Urothelium cell line (cell line): ENCODE measurements around the gene TSTD2.
A peak's percentile ranks its signal among the peaks of the same experiment; 100 is the strongest.

Experiments
- DNase-seq: peaks from one replicate; pipeline ENCODE4 v3.0.0; 2011; ENCODE audit warnings: low spot score, mixed read lengths
- FAIRE-seq: peaks from 2 replicates; lab custom pipeline; 2011; peaks lifted over from hg19 to GRCh38; lab: Jason Lieb, UNC

Gene TSTD2

DNA sequence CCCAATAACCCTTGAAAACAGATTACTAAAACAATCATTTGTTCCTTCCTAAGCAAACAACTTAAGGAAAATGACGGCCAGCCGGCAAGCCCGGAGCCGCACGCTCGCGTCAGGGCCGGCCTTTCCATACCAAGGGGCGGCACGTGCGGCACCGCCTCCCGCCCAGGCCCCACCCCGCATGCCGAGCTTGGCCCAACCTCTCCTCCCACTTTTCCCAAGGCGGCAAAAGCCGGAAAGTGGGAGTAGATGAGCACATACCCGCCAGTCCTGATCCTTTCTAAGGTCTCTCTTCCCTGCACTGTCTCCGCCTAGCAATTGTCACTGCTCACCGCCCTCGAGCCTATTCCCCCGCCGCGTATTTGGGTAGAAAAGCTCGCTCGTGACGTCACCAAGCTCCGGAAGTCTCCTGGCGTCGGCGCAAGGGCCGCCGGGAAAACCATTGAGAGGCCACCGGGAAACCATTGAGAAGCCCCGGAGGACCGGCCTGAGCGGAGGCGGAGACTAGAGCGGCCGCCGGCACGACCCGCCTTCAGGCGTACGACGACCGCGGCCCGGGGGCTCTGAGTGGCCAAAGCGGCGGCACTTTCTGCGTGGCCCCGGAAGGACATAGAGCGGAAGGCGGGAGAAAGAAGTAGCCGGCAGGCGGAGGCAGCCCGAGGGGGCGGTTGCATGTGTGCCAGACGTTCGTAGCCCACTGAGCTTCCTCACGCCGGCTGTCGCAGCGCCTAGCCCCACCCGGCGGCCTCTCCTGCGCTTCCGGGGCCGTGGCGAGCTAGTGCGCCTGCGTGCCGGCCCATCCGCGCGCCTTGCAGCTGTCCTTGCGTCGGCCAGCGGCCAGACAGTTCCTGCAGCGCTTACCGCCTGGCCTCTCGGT is at the start of gene TSTD2, which contains the start of gene NCBP1:
TSTD2 (minus strand) TSS at position 384 of the 874 bp plus-strand sequence. CDS start 5,806 bp downstream, outside the sequence.
NCBP1 (plus strand) TSS at position 837 of the 874 bp plus-strand sequence. CDS start 61 bp downstream, outside the sequence.
- peak; percentile 96 for DNase-seq
- FAIRE-seq = no peak

DNA sequence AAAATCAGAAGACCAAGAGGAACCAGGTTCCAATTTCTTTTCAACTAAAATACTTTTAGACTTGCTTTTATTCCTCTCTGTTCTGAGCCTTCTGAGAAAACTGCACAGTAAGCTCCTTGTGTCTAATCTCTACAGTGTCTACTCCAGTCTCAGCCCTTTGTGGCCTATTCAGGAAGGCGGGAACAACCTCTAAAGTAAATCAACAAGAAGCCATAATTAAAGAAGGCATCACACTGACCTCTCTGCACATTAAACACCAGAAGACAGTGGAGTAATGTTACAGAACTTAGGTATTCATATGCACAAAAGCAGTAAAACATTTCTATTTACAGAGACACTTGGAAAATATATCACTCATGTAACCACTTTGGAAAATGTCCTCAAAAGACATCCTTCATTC is 49.1 kb upstream of the TSTD2 start:
- FAIRE-seq = no peak

DNA sequence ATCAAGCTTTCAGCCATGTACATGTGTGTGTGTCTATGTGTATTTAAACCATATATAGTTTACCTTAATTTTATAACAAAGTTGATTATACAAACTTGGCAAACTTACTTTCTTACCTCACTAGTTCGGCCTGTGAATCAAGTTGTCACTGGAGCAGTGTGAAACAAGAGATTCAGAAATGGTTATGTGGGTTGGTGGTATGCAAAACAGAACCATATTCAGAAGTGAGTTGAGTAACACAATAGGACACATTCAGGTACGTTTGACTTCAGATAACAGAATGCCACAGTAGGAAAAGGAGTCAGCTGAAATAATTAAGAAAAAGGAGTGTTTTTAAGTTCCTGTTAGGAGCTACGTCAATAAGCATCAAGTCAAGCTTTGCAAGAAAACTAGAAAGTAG is 42.5 kb upstream of the TSTD2 start:
- no peak for FAIRE-seq
- no peak for DNase-seq

More for the DNA sequence above, 49.1 kb upstream of the TSTD2 start:
- no peak for DNase-seq

DNA sequence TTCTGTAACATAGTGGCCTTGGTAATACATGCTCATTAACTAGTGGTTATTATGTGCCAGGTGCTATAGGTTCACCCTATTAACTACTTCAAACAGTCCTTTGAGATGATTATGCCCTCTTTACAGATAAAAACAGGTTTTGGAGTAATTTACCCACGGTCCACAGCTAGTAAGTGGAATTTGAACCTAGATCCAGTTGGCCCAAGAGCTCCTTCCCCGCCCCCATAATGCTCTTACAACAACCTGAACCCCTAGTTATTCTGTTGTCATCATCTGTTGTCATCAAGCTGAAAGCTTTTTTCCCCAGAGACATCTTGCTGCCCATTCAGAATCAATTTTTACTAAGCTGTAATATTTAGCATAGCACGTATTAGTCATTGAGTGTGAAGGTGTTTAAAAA is 40.8 kb upstream of the TSTD2 start:
- DNase-seq (no peak), FAIRE-seq (no peak)

DNA sequence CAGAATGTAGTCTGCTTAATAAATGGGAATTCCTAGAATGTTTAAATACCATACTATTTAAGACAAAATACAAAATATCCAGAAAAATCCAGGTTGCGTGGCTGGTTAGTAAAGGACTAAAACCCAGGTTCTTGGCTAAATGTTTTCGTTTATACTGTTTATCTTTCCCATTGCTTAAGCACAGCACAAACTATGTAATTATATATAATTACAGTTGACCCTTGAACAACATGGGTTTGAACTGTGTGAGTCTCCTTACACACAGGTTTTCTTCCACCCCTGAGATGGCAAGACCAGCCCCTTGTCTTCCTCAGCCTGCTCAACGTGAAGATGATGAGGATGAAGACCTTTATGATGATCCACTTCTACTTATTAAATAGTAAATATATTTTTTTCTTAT is 39.2 kb upstream of the TSTD2 start:
- DNase-seq = no peak
- FAIRE-seq = no peak

DNA sequence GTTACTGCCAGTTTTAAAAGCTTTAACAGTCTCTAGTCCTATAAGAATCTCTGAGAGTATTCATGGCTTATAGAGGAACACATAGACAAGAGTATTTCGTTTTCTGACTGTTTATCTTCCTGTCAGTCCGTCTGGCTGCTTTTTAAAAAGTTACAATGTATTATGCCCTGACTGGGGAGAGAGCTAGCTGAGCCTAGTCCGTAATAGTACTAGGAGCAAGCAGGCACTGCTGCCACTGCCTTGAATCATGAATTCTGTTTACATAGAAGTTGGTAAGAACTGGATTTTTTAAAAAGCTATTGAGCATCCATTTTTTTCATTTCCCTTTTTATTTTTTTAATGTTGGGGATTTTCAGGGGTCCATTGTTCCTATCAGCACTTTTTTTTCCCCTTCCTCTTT is 37.4 kb upstream of the TSTD2 start:
- DNase-seq = no peak
- FAIRE-seq = no peak

DNA sequence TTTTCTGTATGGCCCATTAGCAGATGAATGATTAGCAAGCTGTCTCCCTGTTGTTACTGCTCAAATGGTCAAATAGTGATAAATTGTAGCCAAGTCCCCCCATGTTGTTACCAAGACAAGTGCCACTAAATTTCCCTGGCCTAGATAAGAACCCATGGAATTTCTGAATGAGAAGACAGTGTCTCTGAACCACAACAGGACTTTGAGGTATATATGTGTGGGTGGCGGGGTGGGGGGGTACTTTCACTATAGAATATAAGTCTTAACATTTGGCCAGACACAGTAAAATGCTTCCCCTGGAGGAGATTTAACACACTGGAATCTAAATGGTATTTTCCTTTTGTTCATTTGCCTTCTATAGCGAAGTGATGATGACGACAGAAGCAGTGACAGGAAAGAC is 35.3 kb upstream of the TSTD2 start:
- DNase-seq (no peak), FAIRE-seq (no peak)

DNA sequence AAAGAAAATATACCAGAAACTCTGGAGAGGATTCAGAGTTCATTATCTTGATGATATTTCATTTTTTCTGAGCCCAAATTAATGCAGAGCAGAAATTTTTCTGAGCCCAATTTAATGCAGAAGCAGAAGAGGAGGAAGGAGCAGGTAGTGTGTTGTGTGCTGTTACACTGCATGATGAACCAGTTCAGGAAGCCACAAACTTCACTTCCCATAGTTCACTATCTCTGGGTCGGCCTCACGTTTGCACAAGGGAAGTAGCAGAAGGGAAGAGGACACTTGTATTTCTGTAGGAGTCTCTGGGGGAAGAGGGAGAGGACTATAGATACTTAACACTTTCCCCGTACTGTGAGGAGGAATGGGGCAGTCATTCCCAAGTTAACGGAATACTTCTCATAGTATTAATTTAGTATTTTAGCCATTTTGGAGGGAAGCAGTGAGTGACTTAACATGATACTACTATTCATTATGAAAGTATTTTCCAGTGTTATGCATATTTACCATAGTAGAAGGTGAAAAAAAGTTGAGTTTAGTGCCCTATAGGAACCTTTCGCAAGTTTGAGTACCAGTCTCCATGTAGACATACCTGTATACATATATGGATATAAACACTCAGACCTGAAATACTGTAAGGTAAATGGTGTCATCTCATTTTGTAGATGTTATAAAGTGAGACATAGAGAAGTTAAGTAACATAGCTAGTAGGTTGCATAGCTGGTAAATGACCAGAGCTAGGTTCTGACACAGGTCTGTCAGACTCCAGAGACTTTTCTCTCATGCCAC is 33.9 kb upstream of the TSTD2 start:
- no peak for FAIRE-seq
- no peak for DNase-seq

DNA sequence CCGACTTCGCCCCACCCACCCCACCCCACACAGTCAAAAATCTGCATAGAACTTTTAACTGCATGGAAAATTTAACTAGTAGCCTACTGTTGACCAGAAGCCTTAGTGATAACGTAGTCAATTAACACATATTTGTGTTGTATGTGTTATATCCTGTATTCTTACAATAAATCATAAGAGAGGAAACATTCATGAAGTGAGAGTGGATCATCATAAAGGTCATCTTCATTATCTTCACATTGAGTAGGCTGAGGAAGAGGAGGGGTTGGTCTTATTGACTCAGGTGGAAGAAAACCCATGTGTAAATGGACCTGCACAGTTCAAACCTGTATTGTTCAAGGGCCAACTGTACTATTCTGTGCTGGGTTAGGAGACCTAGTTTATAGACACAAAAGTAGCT is 32.6 kb upstream of the TSTD2 start:
- FAIRE-seq = no peak
- DNase-seq = no peak

DNA sequence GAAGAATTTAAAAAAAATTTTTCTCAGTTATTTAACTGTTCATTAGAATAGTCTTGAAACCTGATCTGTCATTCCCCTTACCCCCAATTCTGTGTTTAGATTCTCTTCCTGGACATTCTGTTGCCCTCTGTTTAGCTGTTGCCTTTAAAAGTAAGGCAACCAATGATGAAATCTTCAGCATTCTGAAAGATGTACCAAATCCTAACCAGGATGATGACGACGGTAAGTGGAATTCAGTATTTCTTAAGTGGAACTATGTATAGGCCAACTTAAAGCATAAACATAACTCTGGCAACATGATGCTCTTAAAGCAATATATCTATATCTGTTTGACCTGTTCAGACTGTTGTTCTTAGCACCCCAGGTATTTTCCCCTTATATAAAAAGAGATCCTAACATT is 27.7 kb upstream of the TSTD2 start:
- no peak for FAIRE-seq

DNA sequence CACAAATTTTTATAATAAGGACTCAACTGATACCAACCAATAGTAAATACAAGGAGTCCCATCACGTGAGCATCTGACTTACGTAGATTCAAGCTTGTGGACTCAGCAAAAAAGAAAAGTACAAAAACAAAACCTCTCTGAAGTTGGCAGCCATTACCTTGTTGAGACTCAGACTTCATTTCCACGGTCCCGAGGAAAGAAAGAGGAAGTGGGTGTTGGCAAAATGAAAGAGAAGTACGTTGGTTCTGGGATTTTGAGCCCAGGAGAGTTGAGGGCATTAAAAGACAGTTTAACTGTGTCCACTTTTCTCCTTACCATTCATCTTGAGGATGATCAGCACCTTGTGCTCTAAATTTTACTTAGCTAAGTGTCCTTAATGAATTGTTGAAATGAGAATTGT is 27.2 kb upstream of the TSTD2 start:
- no peak for FAIRE-seq
- DNase-seq = no peak

More for the DNA sequence above, 27.7 kb upstream of the TSTD2 start:
- no peak for DNase-seq

DNA sequence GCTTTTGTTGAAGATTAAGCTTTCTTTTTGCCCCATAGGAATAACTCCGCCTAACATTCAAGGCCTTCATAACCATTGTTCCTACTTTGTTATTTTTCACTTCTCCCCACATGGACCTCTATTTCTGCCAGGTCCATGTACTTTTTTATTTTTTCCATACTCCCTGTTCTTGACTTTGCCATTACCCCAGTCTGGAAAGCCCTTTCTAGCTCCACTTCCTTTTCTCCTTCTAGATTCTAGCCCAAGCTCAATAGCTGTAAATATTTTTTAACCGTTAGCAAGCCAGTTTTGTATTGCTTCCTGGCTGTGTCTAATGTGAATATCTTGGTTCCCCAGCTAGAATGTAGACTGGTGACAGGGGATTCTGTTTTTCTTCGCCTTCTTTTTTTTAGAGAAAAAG is 26.6 kb upstream of the TSTD2 start:
- no peak for FAIRE-seq
- DNase-seq = no peak

DNA sequence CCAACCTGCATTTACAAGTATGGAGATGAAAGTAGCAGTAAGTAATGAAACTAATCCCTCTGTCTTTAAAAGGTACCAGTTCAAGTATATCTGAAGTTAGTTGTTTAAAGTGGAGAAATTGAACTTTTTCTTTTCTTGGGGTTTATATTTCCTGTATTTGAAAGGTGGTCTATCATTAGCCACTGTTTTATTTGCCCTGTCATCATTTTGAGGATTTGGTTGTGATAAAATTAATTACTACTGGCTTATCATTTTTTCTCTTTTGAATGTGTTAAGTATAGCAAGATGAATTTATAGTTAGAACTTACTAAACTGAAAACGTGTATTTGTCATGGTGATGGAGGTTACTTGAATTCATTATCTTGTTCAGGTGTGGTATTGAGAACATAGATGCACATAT is 25.5 kb upstream of the TSTD2 start:
- FAIRE-seq (no peak), DNase-seq (no peak)

DNA sequence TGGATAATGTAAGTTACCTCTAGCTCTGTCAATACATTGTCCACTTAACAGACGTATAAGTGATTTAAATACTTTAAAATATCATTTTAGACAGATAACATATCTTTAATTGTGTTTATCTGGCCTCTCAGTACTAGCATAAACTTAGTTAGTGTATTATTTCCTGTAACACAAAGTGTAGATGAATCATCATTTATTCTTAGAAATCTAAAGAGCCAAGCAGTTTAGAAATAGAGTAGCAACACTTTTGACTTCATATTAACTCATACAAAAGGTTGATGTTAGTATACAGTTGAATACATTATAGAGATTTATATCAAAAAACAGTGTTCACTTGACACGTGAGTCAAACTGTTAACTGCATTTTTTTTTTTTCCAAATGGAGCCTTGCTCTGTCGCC is 18.5 kb upstream of the TSTD2 start:
- FAIRE-seq (no peak), DNase-seq (no peak)

DNA sequence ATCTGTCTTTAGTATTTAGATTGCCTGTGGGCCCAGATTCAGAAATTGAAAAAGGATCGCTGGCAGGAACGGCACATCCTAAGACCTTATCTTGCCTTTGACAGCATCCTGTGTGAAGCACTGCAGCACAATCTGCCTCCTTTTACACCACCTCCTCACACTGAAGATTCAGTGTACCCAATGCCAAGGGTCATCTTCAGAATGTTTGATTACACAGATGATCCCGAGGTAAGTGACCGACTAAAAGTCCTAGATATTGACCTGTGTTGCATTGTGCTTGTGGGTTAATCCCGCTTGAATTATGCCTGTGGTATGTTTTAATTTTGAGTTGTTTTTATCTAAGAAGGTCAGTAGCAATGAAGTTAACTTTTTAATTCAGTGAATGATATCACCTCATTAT is 14.8 kb upstream of the TSTD2 start:
- DNase-seq (no peak), FAIRE-seq (no peak)

DNA sequence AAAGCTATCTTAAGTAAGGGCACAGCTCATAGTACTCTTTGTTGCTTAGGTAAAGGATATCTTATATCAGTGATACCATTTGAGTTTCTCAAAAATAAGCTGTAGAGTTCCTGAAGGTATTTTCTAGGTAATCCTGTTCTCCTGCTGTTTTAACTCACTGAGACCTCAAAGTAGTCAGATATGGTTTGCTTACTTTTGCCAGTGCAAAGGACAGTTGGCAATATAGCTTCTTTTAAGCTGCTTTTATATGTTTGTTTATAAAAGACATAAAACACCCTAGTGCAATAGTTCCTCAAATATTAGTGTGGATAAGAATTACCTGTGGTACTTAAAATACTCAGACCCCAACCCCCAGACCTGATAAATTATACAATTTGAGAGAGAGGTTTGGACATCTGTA is 12.6 kb upstream of the TSTD2 start:
- FAIRE-seq (no peak), DNase-seq (no peak)

DNA sequence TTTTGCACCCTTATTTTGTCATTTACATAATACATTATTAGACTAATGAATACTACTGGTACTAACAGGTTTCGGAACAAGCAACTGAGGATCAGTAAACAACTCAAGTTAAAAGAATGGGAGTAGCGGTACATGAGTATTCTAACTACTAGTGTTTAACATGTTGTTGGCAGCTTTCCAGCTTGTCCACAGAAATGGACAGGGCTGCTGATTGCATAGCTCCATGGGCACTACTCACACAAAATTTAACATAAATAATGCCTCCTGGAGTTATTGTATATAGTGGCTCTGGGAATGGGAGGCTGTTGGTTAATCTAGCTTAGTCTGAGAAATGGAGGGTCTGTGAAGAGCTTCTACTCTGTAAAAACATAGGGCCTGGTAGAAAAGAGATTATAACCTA is 7.2 kb upstream of the TSTD2 start:
- FAIRE-seq (no peak), DNase-seq (no peak)

DNA sequence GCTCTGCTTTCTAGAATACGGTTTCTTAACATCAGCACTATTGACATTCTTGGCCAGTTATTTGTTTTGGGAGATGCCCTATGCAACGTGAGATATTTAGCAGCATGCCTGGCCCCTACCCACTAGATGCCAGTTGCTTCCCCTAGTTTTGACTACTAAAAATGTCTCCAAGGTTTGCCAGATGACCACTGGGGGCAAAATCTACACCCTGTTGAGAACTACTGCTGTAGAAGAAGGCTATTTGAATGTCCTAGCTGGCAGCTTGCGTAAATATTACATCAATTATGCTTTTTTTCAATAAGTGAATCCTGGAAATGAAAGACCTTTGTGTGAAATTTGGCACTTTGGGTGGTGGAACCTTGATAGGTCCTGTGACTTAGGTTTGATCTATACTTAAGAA is 5.5 kb upstream of the TSTD2 start:
- FAIRE-seq = no peak
- DNase-seq = no peak

DNA sequence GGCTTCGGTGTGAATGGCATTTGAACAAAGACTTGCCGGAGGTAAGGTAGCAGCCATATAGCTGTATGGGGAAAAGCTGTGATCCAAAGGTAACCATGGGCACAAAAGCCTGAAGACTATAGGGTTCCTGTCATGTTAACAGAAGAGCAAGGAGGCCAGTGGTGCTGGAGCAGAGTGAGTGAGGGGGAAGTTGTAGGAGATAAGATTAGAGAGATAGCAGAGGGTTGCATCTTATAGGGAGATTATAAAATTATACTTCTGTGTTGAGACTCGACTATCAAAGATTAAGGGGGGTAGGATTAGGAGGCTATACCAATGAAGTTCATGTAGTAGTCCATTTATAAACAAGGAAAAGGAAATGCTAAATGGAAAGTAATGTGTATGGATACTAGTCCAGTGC is 3.7 kb upstream of the TSTD2 start:
- DNase-seq (no peak), FAIRE-seq (no peak)

DNA sequence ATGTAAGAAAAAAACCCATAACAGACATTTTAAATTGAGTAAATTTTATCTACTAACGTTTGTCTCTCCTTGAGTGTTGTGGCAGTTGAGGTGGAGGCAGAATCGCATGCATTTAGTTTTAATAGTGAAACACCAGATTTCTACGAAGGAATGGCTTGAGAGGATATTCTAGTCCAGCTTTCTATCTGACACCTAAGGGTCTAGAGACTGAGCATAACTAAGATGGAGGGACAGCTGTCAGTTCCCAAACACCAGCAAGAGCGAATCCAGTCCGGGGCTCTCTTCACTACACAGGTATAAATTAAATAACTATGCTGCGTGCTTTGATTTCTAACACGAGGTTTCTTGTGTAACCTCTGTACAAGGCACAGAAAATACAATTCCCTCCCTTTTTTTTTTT is 1.9 kb upstream of the TSTD2 start:
- FAIRE-seq = no peak
- no peak for DNase-seq

DNA sequence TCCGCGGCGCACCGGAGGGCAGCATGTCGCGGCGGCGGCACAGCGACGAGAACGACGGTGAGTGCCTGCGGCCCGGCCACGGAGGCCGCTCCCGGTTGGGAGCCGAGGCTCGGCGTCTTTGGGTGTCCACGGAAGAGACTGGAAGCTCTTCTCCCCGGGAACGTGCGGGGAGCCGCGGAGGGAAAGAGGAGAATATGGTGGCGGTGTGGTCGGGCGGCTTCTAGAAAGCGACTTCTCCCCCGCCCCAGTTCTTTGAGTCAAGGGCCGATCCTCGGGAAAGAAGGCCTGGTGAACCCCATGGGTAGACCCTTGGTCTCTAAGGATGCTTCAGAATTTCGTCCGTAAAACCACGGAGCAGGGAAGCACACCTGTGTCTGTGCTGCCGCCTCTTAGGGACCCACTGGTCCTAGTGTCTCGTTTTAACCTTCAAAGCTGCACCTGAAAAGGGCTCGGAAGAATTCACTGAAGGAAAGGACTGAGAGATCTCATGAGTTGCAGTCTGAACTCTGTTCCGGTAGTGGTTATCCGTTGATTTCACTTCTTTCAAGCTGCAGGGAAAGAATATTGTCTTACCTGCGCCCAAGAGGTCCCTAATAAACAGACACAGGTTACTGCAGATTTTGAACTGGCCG is 807 bp upstream of the TSTD2 start:
- FAIRE-seq (no peak), DNase-seq (no peak)
